WTC11 (cell line): ENCODE data around the gene GABRB2. TPM values are rescaled to one million over a fixed set of nuclear protein-coding genes. Genes with fewer than 3 reads are reported as not detected.
A peak's percentile ranks its signal among the peaks of the same experiment; 100 is the strongest.

ENCODE experiments used
- ATAC-seq: fragments of 200-7000 bp; cut with Tn5 transposase; 2 replicates; pipeline ENCODE4 v1.10.0; 2021; ENCODE audit warnings: mild to moderate bottlenecking, moderate library complexity
- CTCF ChIA-PET: fragments of 300-600 bp; sonication (Branson Sonifier 250); formaldehyde crosslinking; loops from one replicate; lab custom pipeline; 2021; ENCODE audit warnings: antibody characterized with exemption; lab: Charles Lee
- POLR2A ChIA-PET: fragments of 350-600 bp; sonication (Branson Sonifier 250); formaldehyde crosslinking; loops from one replicate; lab custom pipeline; 2021; ENCODE audit warnings: antibody characterized with exemption; lab: Charles Lee
- DNase-seq: peaks from one replicate; pipeline ENCODE4 v3.0.0; 2021; ENCODE audit warnings: low spot score
- H3K27ac Mint-ChIP-seq: 2 replicates; pipeline ENCODE4 v1.8.0; 2021; ENCODE audit warnings: mixed read lengths
- H3K27me3 Mint-ChIP-seq: 2 replicates; pipeline ENCODE4 v1.8.0; 2021; ENCODE audit warnings: low read depth, mild to moderate bottlenecking, moderate library complexity, mixed read lengths
- H3K36me3 Mint-ChIP-seq: 2 replicates; pipeline ENCODE4 v1.8.0; 2021; ENCODE audit warnings: mixed read lengths
- H3K4me1 Mint-ChIP-seq: 2 replicates; pipeline ENCODE4 v1.8.0; 2022; ENCODE audit warnings: mixed read lengths
- H3K4me3 Mint-ChIP-seq: 2 replicates; pipeline ENCODE4 v1.8.0; 2021; ENCODE audit warnings: mild to moderate bottlenecking, moderate library complexity, mixed read lengths
- H3K9me3 Mint-ChIP-seq: 2 replicates; pipeline ENCODE4 v1.8.0; 2021; ENCODE audit warnings: mixed read lengths
- ARID4B ChIP-seq: sonication (generic); formaldehyde crosslinking; IDR thresholded peaks from 2 replicates; pipeline ENCODE4 v1.8.0; 2023; ENCODE audit warnings: missing genetic modification reagents, mild to moderate bottlenecking, borderline replicate concordance
- ATF6 ChIP-seq: sonication (generic); formaldehyde crosslinking; IDR thresholded peaks from 2 replicates; pipeline ENCODE4 v1.8.1; 2023; ENCODE audit warnings: mild to moderate bottlenecking, missing genetic modification reagents
- CDX4 ChIP-seq: fragments of 250-450 bp; sonication (Bioruptor Pico); IDR thresholded peaks from 2 replicates; pipeline ENCODE4 v1.9.0; 2021; ENCODE audit warnings: moderate library complexity, mild to moderate bottlenecking, inconsistent platforms, borderline replicate concordance
- E2F5 ChIP-seq: sonication (generic); formaldehyde crosslinking; IDR thresholded peaks from 2 replicates; pipeline ENCODE4 v1.8.1; 2022; ENCODE audit warnings: mild to moderate bottlenecking, moderate library complexity, missing genetic modification reagents
- FOXJ3 ChIP-seq: sonication (generic); formaldehyde crosslinking; IDR thresholded peaks from 2 replicates; pipeline ENCODE4 v1.9.0; 2021; ENCODE audit warnings: missing genetic modification reagents, mild to moderate bottlenecking, borderline replicate concordance
- HMGA2 ChIP-seq: fragments of 250-450 bp; sonication (Bioruptor Pico); IDR thresholded peaks from 2 replicates; pipeline ENCODE4 v1.4.0; 2021; ENCODE audit warnings: mild to moderate bottlenecking, moderate library complexity
- IRF1 ChIP-seq: sonication (generic); formaldehyde crosslinking; IDR thresholded peaks from 2 replicates; pipeline ENCODE4 v1.8.0; 2023; ENCODE audit warnings: missing genetic modification reagents
- KAT7 ChIP-seq: sonication (generic); formaldehyde crosslinking; IDR thresholded peaks from 2 replicates; pipeline ENCODE4 v1.8.1; 2023; ENCODE audit warnings: missing genetic modification reagents, mild to moderate bottlenecking, borderline replicate concordance
- MLX ChIP-seq: sonication (generic); formaldehyde crosslinking; IDR thresholded peaks from 2 replicates; pipeline ENCODE4 v1.8.1; 2023; ENCODE audit warnings: mild to moderate bottlenecking, missing genetic modification reagents, moderate library complexity
- NR1H2 ChIP-seq: sonication (generic); formaldehyde crosslinking; IDR thresholded peaks from 2 replicates; pipeline ENCODE4 v1.9.0; 2021; ENCODE audit warnings: mild to moderate bottlenecking, moderate library complexity, missing genetic modification reagents
- NR3C1 ChIP-seq: sonication (generic); formaldehyde crosslinking; conservative IDR thresholded peaks from 2 replicates; pipeline ENCODE4 v1.8.1; 2023; ENCODE audit warnings: low read depth, mild to moderate bottlenecking, missing genetic modification reagents
- RELA ChIP-seq: sonication (generic); formaldehyde crosslinking; IDR thresholded peaks from 2 replicates; pipeline ENCODE4 v1.8.1; 2022; ENCODE audit warnings: missing genetic modification reagents, mild to moderate bottlenecking, borderline replicate concordance
- SOX15 ChIP-seq: fragments of 250-450 bp; sonication (Bioruptor Pico); IDR thresholded peaks from 2 replicates; pipeline ENCODE4 v1.9.0; 2021; ENCODE audit warnings: mild to moderate bottlenecking
- SP1 ChIP-seq: sonication (generic); formaldehyde crosslinking; conservative IDR thresholded peaks from 2 replicates; pipeline ENCODE4 v1.8.1; 2022; ENCODE audit warnings: missing genetic modification reagents
- TP53 ChIP-seq: sonication (generic); formaldehyde crosslinking; IDR thresholded peaks from 2 replicates; pipeline ENCODE4 v1.8.1; 2023; ENCODE audit warnings: mild to moderate bottlenecking, missing genetic modification reagents
- USF2 ChIP-seq: sonication (generic); formaldehyde crosslinking; IDR thresholded peaks from 2 replicates; pipeline ENCODE4 v1.8.1; 2023; ENCODE audit warnings: mild to moderate bottlenecking, missing genetic modification reagents, moderate library complexity
- ZBTB43 ChIP-seq: sonication (generic); formaldehyde crosslinking; IDR thresholded peaks from 2 replicates; pipeline ENCODE4 v1.8.1; 2023; ENCODE audit warnings: mild to moderate bottlenecking, missing genetic modification reagents
- ZNF121 ChIP-seq: sonication (generic); formaldehyde crosslinking; IDR thresholded peaks from 2 replicates; pipeline ENCODE4 v1.8.0; 2023; ENCODE audit warnings: missing genetic modification reagents
- ZNF425 ChIP-seq: fragments of 250-450 bp; sonication (Bioruptor Pico); conservative IDR thresholded peaks from 2 replicates; pipeline ENCODE4 v1.9.0; 2021; ENCODE audit warnings: mild to moderate bottlenecking
- total RNA-seq: library from RNA; stranded (reverse); gene quantifications from 3 replicates; pipeline ENCODE4 v1.2.3, GENCODE V29; 2021

GABRB2 gene
- total RNA-seq, 1 experiment from 2014 or later = 0.79 TPM

GRCh38 chr5:161535762-161536161 lies 10.8 kb downstream of the GABRB2 start:
- no peaks in the 10 kb centered on the region for H3K36me3 Mint-ChIP-seq
- H3K4me1 Mint-ChIP-seq = no peaks in the 10 kb centered on the region
- ATAC-seq (peak; percentile 84), DNase-seq (no peak)
- TF ChIP-seq ZBTB43 (CRISPR knock-in tag) (no peak), USF2 (no peak), SOX15 (CRISPR knock-in tag) (no peak), FOXJ3 (CRISPR knock-in tag) (no peak), NR1H2 (CRISPR knock-in tag) (no peak), ZNF425 (CRISPR knock-in tag) (no peak), ZNF121 (CRISPR knock-in tag) (no peak), CDX4 (no peak), KAT7 (CRISPR knock-in tag) (no peak), NR3C1 (CRISPR knock-in tag) (no peak)
- no peaks in the 10 kb centered on the region for H3K9me3 Mint-ChIP-seq
- ChIA-PET CTCF (interaction anchor here (0.6 to 1.3 kb wide), 7 partner anchors 9 to 565 kb away, joined by 3 to 6 read pairs (median 3); no protein-coding TSS in a partner anchor), POLR2A (interaction anchor here (1.0 kb wide), 1 partner anchor 10 kb away, joined by 3 read pairs; the partner anchor contains the start of gene GABRB2)
- H3K4me3 Mint-ChIP-seq = no peak overlapping the region
- H3K27me3 Mint-ChIP-seq = no peaks in the 10 kb centered on the region
- H3K27ac Mint-ChIP-seq = no peak overlapping the region

GRCh38 chr5:161530700-161531099 lies 15.8 kb downstream of the GABRB2 start:
- ChIA-PET CTCF (no interaction called here), POLR2A (no interaction called here)
- H3K9me3 Mint-ChIP-seq = no peaks in the 10 kb centered on the region; the same call in 1 of the 2 replicates
- H3K27me3 Mint-ChIP-seq = no peaks in the 10 kb centered on the region
- no peak overlapping the region for H3K27ac Mint-ChIP-seq
- DNase-seq = no peak
- H3K4me1 Mint-ChIP-seq = no peaks in the 10 kb centered on the region
- no peaks in the 10 kb centered on the region for H3K36me3 Mint-ChIP-seq
- no peak overlapping the region for H3K4me3 Mint-ChIP-seq
- no peak for ATAC-seq
- TF ChIP-seq ATF6 (CRISPR knock-in tag) (no peak), IRF1 (CRISPR knock-in tag) (no peak), TP53 (no peak), FOXJ3 (CRISPR knock-in tag) (no peak), RELA (CRISPR knock-in tag) (no peak), E2F5 (CRISPR knock-in tag) (no peak), SP1 (CRISPR knock-in tag) (no peak), MLX (CRISPR knock-in tag) (no peak), ARID4B (CRISPR knock-in tag) (no peak), HMGA2 (no peak)
